ENCODE results near the gene EMD.

EMD gene

DNA sequence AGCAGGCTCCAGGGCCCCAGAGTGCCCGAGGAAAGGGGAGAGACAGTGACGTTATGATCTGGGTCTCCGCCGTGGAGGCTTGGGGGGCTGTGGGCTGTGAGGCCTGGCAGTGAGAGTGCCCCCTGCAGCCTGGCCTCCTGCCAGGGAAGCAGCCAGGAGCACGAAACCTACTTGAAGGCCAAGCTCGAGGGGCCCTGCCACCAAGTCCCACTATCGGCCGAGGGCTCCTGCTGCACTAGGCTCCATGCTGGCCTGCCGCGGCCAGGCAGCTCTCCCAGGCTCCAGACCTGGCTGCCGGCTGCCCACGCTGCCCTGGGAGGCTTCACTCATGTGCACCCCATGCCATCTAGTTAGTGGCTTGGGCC is 23.3 kb upstream of the EMD start:
- DNase-seq = no peak

DNA sequence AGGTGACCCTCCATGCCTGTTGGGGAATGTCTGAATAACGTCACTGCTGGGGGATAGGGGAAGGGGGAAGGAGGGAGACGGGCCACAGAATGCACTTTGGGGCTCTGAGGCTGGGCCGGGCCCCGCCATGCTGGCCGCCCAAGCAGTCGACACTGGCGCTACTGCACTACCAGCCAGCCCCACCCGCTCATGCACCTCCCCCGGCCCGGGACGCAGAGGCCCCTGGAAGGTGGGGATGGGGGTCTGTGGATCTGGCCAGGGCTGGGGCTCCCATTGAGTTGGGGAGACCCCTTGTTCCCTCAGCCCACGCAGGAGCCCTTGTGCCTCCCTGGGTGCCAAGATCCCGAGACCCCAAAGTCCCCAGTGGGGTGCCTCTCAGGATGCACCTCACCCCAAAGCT is 22.5 kb upstream of the EMD start:
- DNase-seq = no peak

DNA sequence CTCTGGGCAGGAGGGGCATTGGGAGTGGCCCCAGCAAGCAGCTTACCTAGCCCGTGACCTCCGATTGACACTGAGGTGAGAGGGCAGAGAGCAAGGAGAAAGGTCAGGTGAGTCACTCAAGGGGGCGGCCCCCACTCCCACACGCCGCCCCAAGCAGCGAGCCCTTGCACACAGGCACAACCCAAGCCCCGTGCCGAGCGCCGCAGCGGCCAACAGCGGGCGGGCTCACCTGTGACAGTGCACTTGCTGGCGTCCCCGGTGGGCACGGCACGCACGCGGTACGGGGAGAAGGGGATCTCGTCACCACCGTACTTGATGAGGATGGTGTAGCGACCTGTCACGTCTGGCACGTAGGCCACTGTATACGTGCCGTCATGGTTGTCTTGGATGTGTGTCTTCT is 21.9 kb upstream of the EMD start:
- DNase-seq = no peak

DNA sequence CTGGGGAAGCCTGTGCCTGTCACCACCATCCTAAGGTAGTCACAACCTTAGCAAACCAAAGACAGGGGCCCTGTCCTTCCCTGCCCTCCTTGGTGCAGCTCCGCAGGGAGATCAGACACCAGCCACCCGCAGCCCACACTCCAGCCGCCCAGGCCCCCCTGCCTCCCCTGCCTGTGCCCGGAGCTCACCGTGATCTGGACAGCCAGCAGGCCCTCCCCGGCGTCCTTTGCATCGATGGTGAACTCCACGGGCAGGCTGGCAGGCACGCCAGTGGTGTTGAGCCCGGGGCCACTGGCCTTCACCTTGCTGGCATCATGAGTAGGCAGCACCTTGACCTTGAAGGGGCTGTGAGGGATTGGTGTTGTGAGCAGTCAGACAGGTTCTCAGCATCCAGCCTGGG is 21.1 kb upstream of the EMD start:
- no peak for DNase-seq

DNA sequence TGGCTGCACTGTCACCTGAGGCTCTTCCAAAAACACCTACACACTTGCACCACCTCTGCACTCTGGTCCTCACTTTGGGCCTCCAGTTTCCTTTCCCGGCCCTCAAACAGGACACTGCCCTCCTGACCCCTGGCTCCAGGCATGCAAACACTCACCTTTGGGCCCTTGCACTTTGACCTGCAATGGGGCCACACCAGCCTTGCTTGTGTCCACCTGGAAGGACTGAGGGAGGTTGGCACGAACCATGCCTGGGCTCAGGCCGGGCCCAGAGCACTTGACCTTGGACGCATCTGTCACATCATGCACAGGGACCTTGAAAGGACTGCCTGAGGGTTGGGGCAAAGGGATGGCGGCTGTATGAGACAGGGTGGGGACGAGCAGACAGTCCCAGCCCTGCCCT is 20.3 kb upstream of the EMD start:
- no peak for DNase-seq

DNA sequence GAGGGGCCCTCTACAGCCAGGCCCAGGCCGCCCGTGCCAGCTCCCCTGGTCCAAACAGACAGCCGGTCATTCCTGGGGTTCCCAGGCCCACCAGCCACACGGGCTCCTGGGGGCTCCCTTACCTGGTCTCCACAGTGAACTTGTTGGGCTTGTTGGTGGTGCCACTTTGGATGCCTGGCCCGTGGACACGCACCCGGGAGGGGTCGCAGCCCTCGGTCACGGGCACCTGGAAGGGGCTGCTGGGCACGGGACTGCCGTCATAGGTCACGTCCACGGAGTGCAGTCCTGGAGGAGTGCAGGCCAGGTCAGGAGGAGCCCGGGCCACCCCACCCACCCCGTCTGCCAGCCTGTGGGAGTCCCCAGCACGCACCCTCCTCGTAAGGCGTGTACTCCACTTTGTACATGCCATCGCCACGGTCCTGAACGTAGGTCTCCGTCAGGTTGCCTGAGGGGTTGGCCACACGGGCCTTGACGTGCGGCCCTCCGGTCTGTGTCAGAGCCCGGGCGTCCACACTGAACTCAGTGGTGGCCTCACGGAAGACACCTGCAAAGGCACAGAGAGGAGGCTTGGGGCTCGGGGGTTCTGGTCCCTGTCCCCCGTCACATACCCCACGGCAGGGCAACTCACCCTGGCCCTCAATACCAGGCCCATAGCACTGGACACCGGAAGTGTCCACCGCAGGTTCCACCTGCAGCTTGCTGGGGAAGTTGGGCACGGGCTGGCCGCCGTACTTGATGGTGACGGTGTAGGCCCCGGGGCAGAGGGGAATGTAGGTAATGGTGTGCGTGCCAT is 19.5 kb upstream of the EMD start:
- DNase-seq = no peak

DNA sequence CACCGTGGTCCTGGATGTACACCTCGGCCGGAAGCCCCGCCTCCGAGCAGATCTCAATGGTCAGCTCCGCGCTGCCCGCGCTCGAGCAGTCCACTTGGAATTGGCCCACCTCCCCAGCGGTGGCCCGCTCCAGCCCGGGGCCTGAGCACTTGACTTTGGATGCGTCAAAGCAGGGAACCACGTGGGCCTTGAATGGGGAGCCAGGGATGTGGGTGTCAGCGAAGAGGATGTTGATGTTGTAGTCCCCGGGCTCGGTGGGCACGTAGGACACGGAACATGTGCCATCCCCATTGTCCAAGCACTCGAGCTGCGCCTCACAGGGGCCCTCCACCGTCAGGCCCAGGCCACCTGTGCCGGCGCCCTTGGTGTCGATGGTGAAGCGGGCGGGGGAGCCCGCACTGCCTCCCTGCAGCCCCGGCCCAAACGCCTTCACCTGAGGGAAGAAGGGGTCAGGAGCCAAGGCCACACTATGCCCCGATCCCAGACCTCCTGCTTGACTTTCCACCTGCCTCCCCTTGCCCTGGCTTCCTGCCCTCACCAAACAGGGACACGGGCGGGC is 18.9 kb upstream of the EMD start:
- DNase-seq = no peak

DNA sequence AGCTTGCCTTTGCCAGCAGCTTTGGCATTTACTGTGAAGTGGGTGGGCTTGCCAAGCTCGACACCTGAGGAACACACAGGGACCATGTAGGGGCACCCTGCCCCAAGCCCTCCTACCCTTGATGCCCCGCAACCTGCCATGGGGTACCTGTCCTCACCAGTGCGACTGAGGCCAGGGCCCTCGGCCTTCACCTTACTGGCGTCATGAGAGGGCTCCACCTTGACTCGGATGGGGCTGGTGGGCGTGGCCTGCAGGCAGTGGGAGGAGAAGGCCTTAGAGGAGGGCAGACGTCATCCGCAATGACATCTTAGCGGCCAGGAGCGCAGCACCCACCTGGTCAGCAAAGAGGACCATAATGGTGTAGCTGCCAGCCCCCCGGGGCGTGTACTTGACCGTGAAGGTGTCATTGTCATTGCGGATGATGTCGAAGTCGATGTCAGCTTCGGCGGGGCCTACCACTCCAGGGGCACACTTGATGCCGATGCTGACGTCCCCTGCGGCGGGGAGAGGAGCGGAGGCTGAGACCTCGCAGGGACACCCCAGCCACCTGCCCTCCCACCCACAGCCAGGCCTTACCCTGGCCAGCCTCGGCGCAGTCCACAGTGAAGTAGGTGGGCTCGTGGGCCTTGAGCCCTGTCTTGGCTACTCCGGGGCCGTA is 16.9 kb upstream of the EMD start:
- no peak for DNase-seq

DNA sequence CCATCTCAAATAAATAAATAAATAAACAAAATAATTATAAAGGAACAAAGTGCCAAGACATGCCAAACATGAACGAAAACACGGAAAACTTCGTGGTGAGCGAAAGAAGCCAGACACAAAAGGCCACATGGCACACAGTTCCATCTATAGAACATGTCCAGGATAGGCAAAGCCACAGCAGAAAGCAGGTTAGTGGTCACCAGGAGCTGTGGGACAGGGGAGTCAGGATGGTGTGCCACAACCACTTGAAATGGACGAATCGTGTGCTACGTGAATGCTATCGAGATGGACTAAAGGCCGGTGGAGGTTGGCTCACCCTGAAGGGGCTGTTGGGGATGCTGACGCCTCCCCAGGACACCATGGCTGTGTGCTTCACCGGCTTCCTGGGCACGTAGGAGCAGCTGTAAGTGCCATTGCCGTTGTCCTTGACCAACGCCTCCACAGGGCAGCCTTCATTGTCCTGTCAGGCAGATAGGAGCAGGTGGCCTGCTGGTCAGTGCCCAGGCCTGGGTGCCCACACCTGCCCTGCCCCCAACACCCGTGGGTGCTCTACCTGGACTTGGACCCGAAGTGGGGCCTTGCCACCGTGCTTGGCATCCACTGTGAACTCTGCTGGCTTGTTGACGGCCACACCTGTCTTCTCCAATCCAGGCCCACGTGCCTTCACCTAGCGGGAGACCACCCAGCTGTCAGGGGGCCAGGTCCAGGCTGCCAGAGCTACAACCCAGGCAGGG is 15.2 kb upstream of the EMD start:
- DNase-seq = no peak

DNA sequence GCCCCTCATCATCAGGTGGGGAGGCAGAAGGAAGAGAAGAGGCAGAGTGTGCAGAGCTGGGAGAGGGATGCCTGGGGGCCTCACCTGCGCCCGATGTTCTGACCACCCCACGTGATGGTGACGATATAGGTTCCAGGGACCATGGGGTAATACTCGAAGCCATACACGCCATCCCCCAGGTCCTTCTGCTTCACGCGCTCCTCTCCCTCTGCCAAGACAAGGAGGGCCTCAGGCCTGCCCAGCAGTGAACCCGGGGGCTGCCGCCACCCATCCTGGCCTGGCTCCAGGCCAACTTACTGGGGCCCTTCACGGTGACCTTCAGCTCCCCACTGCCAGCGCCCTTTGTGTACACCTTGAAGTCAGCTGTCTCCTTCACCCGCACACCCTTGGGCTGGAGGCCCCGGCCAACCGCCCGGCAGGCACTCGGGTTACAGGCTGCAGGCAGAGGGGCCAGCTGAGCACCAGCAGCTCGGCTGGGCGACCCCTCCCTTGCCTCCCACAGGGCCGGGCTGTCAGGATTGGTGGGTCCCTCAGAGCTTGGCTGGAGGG is 14.0 kb upstream of the EMD start:
- DNase-seq = no peak

DNA sequence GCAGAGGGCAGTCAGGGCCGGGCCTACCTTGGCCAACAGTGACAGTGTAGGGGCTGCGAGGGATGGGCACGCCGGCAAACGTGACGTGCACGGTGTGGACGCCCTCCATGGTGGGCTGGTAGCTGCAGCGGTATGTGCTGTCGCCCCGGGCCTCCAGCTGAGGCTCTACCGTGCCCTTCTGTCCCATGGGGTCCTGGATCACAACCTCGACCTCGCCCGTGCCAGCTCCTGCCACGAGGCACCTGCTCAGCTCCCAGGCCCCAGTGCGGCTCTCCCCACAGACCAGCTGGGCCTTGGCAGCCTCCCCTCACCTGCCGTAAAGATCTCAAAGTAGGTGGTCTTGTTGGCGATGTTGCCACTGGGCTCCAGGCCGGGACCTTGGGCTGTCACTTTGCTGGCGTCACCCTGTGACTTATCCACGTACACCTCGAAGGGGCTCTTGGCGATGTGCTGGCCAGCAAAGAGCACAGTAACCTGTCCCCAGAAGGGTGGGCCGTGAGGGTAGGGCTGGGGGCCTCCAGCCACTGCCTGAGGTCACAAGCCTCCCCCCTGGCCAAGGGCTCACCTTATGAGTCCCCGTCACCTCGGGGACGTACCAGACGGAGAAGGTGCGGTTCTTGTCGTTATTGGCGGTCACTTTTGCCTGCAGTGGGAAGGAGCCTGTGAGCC is 13.0 kb upstream of the EMD start:
- no peak for DNase-seq

DNA sequence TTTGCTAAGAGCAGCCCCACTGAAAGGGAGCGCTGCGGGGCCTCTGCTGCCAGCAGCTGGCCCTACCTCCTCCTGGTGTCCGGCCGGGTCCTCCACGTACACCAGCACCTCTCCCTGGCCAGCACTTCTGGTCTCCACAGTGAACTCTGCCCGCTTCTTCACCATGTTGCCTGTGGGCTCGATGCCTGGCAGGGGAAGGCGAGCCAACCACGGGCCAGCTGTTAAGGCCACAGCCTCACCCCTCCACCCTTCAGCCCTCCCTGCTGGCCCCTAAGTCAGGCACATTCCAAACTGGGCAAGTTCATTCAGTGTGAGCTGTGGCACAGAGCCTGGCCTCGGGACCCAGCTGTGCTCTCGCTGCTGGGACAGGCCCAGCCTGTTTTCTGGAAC is 12.4 kb upstream of the EMD start:
- no peak for DNase-seq

DNA sequence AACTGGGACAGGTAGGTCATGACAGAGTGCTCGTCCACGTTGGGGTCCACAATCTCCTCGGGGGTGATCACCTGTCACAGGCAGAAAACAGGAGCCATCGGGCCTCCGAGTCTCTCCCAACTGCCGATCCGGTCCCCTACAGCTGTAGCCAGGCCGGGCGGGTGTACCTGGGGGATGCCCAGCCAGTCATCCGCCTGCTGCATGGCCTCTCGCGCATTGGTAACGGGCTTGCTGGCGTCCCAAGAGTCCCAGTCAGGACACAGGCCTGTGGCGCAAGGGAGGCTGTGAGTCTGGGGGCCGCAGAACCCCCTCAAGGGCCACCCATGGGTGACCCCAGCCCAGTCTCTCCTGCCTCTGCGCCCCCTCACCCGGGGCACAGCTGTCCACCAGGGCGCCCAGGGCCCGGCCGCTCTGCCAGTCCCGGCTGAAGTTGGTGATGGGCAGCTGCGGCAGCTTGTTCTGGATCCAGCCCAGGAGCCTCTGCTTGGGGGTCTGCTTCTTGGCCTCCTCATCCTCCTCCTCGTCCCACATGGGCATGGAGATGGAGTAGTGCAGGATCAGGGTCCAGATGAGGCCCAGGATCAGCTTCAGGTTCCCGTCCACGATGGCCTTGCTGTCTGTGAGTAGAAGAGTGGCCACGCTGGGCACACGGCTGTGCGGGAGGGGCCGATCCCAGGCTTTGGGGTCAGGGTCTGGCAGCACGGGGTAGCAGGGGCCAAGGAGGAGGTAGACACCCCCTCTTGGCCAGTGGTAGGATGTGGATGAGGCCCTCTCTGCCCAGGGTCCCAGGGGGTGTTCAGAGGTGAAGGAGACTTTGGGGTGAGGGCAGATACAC is 11.4 kb upstream of the EMD start:
- DNase-seq = no peak

DNA sequence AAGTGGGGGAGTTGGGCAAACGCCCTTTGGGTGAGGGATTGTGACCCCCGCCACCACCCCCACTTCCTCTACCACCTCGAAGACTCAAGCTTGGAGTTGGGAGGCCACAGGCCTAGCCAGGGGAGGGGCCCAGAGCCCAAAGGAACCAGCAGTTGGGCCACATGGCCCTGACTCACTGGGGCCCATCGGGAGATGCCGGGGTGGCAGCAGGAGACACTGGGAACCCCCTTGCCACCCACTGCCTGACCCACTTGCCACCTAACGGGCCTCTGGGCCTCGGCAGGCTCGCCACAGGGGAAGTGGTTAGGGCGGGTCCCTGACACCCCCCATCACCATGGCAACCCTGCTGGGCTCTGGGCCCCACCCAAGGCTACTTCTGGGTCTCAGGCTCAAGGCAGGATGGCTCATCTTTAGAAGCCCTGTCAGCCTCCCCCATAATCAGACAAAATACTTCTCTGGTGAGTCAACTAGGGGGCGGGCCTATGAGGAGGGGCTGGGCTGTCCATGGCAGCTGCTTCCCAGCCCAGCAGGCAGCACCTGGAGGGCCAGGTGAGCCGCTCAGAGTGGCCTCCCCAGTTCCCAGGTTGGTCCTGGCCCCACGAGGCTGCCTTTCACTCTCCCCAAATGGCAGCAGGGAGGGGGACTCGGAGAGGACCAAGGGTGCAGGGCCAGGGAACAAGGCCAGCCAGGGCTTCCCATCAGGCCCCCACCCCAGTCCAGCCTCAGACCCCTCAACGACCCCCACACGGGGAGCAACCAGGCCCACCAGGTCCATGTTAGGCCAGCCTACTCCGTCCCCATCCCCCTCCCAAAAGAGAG is 10.3 kb upstream of the EMD start:
- no peak for DNase-seq

DNA sequence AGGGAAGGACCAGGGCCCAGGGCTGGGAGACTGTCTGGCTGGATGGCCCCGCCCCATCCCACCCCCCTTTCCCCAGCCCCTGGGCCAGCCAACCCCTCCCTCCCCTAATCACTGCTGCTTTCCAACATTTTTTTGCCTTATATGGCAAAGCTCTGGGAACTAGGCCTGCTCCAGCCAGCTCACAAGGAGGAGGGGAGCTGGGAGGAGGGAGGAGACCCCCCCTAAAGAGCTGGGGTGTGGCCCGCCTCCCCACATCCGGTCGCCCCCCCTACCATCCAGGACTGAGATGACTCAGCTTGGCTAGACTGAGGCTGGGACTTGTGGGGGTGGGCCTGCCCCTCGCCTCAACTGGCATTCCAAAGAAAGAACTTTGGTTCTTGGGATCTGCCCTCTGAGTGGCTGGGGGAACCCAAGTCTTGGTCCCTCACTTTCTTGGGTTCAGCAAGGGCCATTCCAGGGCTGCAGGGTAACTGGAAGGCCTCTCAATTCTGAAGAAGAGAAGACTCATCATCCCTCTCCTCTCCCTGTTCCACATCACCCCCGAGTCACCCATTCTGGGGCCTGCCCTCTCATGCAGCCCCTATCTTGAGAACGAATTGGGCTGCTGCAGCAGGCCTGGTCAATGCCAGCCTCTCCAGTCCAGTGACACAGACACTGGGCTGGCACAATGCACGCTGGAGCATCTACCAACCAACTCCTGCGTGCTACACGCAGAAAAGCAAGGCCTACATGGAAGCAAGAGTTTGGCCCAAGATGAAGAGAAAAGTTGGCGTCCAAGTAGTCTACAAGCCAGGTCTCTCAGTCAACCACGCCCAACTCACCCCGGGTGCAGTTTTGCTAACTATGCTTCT is 9.4 kb upstream of the EMD start:
- no peak for DNase-seq

DNA sequence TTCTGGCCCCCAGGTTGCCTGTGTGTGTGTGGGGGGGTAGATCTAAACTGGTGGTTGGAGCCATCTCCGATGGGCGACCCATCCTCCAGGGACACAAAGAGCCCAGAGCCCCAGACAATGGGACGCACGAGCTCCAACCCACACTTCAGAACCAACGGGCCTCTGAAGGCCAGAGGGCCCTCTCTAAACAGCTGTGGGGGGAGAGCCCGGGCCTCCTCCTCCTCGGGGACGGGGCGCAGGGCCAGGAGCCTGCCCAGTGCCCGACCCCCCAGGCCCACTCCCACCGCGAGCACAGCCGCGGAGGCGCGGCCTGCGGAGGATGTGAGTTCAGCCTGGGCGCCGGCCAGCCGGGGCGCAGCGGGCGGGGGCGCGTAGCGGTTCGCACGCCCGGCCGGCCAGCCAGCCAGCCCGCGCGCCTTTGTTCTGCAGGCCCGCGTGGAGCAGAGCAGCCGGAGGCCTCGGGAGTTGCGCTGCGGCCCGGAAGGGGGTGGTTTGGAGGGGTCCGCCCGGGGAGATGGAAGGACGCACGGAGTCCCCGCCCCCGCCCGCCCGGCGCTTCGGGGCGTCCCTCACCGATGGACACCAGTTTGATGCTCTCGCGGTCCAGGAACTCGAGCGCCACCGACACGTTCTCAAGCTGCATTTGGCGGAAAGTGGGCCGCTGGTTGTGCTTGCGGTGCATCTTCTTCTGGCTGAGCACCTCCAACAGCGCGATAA is 8.6 kb upstream of the EMD start:
- DNase-seq = no peak

DNA sequence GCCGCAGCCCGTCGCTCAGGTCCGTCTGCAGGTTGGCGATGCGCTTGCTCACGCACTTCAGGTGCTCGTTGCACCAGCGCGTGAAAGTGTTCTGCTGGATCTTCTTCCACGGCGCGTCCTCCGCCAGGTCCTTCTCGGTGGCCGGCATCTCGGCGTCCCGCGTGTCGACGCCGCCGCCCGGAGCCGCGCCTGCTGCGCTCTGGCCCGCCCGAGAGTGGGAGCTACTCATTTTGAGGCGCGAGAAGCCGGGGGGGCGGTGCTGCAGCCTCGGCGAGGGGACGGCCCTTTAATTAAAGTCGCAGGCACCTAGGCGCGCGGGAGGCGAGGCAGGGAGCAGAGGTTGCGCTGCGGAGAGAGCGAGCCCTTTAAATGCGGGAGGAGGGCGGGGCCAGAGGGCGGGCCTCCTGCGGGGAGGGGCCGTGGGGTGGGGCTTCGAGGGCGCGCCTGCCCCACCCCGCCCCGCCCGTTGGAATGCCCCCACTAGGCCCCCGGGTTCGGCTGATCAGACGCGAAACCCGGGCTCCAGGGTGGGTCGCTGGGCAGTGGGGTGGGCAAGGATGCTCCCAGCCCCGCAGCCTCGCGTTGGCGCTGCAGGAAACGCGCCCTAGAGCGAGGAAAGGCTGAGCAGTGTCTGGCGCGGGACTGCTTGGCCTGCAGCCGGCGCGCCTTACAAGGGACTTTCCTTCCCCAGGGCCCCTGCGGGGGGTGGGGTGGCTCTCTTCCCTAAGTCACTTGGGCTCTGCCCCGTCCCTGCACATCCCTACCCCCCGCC is 7.9 kb upstream of the EMD start:
- peak; percentile 35 for DNase-seq

DNA sequence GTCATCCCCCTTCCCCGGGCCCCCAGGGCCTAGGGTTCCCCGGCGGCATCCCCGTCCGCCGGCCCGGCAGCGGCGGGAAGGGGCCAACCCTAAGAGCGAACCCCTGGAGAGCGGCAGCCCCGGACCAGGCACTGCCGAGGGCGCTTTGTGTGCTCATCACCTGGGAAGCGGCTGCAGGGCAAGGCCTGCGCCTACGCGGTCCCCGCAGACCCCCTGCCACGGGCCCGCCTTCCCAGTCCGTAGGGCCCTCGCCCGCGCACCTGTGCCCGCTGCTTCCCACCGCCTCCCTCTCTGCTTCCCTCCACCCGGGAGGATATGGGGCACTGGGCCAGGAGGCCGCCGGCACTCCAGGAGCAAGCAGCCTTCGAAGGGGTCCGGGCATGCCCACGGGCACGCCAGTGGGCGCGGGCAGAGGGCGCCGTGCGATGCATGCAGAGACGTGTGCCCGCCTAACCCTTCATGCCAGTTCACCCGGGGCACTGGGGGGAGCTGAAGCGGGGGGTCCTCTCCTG is 7.2 kb upstream of the EMD start:
- no peak for DNase-seq

Data from NCI-H1417 treated with DMSO at 0.1 percent for 48 hours (cell line).